Activated naive CD4-positive, alpha-beta T cell treated with anti-CD3 and anti-CD28 coated beads, Interleukin-2, amount 50 U/mL, for 72 hours (primary cell): ENCODE measurements around the gene DCLRE1B. TPM values are rescaled to one million over a fixed set of nuclear protein-coding genes. Genes with fewer than 3 reads are reported as not detected.

Source experiments
- ATAC-seq, 2 donors: fragments of 150-1000 bp; cut with Tn5 transposase; 2 replicates each; pipeline ENCODE4 v1.10.0; 2021; ENCODE audit warnings: mild to moderate bottlenecking in 2 of 2, moderate library complexity in 2 of 2
- DNase-seq, 2 donors: peaks; one replicate each; pipeline ENCODE4 v3.0.0; 2021 to 2022; ENCODE audit warnings: low spot score in 2 of 2
- H3K27ac Mint-ChIP-seq, 2 donors: one replicate each; pipeline ENCODE4 v1.8.0; 2022; ENCODE audit warnings: mild to moderate bottlenecking in 2 of 2, mixed read lengths in 2 of 2
- H3K36me3 Mint-ChIP-seq, 2 donors: one replicate each; pipeline ENCODE4 v1.8.0; 2022; ENCODE audit warnings: mixed read lengths in 2 of 2
- H3K9me3 Mint-ChIP-seq, 2 donors: one replicate each; pipeline ENCODE4 v1.8.0; 2022; ENCODE audit warnings: mixed read lengths in 2 of 2
- total RNA-seq, 2 donors: library from RNA; stranded (reverse); gene quantifications; one replicate each; pipeline ENCODE4 v1.2.3, GENCODE V29; 2022

The DCLRE1B gene
- total RNA-seq, 2 donors from 2014 or later, result 15.9 to 21.8 TPM

DNA sequence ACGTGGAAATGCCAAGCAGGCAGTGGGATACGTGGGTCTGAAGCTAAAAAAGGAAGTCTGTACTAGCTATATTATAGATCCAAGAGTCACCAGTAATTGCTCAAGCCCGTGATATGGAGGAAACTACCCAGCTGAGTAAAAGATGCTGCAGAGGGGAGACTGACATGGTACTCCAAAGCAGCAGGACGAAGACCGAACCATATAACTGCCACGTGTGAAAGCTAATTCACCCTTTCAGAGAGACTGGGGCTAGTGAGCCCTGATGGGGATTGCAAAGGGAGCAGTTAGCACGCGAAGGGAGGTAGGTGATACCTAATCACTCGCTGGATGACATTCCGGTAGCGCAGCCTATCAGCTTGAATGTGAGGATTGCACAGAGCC lies 843 bp upstream of the DCLRE1B start:
- Mint-ChIP-seq H3K9me3 (no peaks in the 10 kb centered on the region), H3K27ac (peak overlapping the region; percentile 92 to 99), H3K36me3 (peaks cover 40 to 57% of the 10 kb centered on the region in 2 donors)
- peak in 1 of 2 donors; percentile 7 for DNase-seq
- ATAC-seq, result peak in 1 of 2 donors; percentile 50

DNA sequence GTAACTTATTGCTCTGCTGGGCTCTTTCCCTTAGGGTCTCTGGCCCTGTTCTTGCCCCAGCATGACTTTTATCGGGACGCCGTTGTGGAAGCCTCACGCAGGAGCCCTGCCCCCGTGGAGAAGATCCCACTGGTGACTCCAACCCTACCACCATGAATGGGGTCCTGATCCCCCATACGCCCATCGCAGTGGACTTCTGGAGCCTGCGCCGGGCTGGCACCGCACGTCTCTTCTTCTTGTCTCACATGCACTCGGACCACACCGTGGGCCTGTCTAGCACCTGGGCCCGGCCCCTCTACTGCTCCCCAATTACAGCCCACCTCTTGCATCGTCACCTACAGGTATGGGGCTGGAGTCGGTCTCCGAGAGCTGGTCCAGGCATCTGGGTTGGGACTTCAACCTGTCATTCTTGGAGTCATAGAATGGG lies 322 bp downstream of the DCLRE1B start:
- DNase-seq, result peak in 1 of 2 donors; percentile 30
- Mint-ChIP-seq H3K9me3 (no peaks in the 10 kb centered on the region), H3K27ac (peak overlapping the region; percentile 92 to 99), H3K36me3 (peaks cover 30 to 46% of the 10 kb centered on the region in 2 donors)
- ATAC-seq, result peak in 1 of 2 donors; percentile 1

DNA sequence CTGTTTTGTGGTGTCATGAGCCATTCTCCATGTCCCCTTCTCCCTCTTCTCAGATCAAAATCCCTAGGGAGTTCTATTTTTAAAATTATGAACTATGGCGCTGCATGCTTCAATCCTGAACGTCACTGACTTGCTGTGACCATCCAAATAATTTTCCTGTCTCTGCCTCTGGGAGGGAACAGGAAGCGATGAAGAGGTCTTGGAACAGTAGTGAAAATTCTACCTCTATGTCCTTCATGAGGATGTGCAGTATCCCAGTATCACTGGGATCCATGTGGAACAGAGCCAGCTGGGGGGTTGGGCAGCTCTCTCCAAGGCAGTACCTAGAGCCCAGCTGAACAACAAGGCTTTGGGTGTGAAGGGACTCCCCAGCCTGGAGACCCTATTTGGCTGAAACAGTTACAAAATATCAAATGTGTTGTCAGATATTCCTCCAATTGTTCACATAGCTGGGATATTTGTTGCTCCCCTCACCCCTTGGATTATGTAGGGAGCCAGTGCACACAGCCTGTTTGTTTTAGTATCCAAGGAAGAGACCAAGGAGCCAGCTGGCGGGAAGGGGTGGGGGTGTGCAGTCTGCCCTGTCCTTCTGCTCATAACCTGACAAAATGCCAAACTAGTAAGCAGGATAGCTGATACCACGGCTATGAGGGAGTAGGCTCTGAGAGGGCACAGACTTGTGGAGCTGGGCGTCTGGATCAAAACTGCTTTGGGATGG lies 7.6 kb downstream of the DCLRE1B start:
- no peaks in the 10 kb centered on the region for H3K9me3 Mint-ChIP-seq
- H3K36me3 Mint-ChIP-seq, result peaks cover 12 to 25% of the 10 kb centered on the region in 2 donors
- DNase-seq (no peak), ATAC-seq (no peak)
- no peak overlapping the region for H3K27ac Mint-ChIP-seq

DNA sequence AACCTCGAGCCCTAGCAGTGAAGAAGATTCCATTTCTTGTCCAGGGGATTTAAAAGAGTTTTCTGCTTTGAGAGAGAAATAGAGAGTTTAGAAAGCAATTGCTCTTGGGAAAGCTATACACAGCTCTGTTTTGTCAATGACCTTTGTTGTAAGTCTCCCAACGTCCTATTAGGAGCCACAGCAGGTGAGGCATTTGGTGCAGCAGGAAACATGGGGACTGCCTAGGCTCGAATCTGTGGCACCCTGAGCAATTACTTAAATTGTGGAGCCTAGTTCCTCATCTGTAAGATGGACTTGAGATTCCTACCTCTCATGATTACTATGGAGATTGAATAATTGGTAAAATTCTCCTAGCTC lies 8.2 kb downstream of the DCLRE1B start:
- H3K36me3 Mint-ChIP-seq, result peaks cover 12 to 20% of the 10 kb centered on the region in 2 donors
- no peak for DNase-seq
- no peak overlapping the region for H3K27ac Mint-ChIP-seq
- no peak for ATAC-seq
- no peaks in the 10 kb centered on the region for H3K9me3 Mint-ChIP-seq

DNA sequence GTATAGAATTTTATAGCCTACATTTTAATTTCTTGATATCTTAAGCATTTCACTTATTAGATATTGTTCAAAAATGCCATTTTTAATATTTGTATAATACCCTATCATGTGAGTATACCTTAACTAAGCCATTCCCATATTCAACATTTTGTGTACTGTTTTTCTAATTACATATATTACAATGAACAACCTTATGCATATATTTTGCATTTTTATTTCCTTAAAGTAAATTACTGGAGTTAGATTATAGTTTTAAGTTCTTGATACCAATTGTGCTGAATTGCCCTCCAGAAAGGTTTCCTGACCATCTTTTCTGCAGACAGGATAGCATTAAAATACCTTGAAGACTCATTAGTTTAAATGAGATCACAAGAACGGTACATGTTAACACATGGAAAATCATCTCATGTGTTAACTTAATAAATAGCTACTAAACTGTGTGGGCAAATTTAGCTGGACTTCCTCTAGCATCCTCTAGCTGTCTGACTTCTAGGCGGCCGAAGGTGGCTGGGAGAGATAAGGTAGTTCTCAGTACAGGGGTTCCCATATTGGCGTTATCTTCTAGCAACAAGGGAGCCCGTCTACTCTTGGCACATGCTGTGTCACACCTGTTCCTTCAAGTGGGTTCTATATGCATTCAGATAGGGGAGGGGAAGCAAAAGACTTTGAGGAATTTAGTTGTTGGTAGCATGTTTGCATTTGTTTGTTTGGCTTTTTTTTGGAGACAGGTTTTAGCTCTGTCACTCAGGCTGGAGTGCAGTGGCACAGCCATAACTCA lies 8.9 kb downstream of the DCLRE1B start:
- ATAC-seq (no peak), DNase-seq (no peak)
- peaks cover 12 to 18% of the 10 kb centered on the region in 2 donors for H3K36me3 Mint-ChIP-seq
- H3K9me3 Mint-ChIP-seq, result no peaks in the 10 kb centered on the region
- peak overlapping the region in 1 of 2 donors; percentile 38 for H3K27ac Mint-ChIP-seq

DNA sequence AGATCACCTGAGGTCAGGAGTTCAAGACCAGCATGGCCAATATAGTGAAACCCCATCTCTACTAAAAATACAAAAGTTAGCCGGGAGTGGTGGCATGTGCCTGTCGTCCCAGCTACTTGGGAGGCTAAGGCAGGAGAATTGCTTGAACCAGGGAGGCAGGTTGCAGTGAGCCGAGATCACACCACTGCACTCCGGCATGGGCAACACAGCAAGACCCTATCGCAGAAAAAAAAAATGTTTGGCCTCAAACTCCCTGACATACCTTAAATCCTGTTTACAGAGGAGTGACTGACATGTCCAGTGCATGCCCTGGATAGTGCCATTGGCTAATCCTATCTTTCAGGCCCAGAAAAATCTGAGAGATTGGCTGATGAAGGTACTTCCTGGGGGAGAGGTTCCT lies 11.8 kb downstream of the DCLRE1B start:
- Mint-ChIP-seq H3K27ac (no peak overlapping the region), H3K9me3 (no peaks in the 10 kb centered on the region), H3K36me3 (peaks cover 4 to 11% of the 10 kb centered on the region in 2 donors)
- no peak for DNase-seq
- no peak for ATAC-seq

DNA sequence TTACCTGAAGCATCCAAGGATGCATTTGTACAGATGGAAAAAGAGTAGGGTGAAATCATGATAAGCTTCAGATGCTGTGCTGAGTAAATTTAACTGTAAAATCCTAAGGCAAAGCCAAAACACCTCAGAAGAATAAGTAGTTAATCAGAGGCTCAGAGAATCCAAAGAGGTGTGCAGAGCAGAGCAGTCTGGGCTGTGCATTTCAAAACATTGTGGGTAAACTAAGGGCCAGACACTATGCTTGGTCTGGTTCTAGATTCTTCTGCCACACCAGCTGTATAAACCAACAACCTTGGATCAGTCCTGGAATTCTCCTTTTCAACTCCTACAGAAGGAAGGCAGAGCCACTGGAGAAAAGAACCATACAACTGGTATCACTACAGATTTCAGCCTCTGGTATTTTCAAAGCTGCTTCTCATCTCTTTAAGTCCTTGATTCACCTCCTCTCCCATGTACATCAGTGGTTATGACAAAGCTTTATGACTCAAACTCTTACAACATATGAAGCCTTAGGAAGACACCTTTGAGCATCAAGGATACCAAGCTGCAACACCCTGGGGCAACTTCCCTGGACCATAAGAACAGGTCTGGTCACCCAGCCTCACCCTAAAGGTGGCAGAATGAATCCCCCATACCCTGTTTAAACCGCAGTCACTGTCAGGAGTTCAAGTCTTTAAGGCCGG lies 12.4 kb downstream of the DCLRE1B start:
- peak overlapping the region in 1 of 2 donors; percentile 34 for H3K27ac Mint-ChIP-seq
- H3K36me3 Mint-ChIP-seq, result peaks cover 4 to 11% of the 10 kb centered on the region in 2 donors
- no peaks in the 10 kb centered on the region for H3K9me3 Mint-ChIP-seq
- DNase-seq (no peak), ATAC-seq (peak; percentile 82 to 89)

DNA sequence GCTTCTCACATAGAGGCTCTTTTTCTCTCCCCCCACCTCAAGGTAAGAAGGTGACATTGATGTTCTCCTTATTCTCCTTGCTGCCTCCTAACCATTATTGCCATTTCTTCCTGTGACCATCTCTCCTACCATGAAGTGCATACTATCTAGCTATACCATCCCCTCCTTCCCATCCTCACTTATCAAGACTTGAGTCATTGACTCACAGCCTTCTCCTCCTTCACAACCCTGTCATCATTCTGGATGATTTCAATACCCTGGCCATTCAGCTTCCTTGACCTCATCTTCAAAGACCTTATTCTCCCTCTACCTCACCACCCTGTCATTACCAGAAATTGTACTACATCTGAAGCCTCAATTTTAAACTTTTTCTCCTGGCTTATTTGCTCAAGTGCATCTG lies 13.1 kb downstream of the DCLRE1B start:
- peaks cover 4 to 11% of the 10 kb centered on the region in 2 donors for H3K36me3 Mint-ChIP-seq
- peak overlapping the region in 1 of 2 donors; percentile 34 for H3K27ac Mint-ChIP-seq
- no peaks in the 10 kb centered on the region for H3K9me3 Mint-ChIP-seq
- peak; percentile 37 to 57 for ATAC-seq
- DNase-seq, result no peak

DNA sequence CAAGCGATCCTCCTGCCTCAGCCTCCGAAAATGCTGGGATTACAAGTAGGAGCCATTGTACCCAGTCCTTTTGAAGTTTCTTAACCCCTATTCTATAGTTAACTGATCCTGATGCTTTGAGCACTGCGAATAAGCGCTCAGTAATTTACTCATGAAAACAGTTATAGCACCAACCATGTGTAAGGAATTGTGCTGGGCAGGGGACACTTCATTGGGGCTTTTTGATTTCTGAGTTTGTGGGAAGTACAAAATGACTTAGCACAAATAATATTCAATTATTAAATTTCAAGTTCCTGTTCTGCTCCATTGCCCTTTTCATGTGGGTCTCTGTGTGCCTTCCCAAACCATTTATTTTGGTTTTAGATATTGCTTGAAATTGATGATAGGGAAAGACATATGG lies 17.8 kb downstream of the DCLRE1B start:
- DNase-seq, result no peak
- Mint-ChIP-seq H3K36me3 (no peaks in the 10 kb centered on the region), H3K27ac (no peak overlapping the region), H3K9me3 (no peaks in the 10 kb centered on the region)
- ATAC-seq, result no peak

DNA sequence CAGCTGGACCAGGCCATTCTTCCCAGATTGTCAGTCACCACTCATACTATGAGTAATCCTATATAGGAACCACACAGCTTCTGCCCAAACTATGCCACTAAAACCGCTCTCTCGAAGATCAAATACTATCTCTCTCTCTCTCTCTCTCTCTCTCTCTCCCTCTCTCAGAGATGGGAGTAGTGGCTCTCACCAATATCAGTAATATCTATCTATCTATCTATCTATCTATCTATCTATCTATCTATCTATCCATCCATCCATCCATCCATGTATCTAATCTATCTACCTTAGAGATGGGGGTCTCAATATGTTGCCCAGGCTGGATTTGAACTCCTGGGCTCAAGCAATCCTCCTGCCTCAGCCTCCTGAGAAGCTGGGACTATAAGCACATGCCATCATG lies 19.3 kb downstream of the DCLRE1B start:
- no peaks in the 10 kb centered on the region for H3K9me3 Mint-ChIP-seq
- no peaks in the 10 kb centered on the region for H3K36me3 Mint-ChIP-seq
- DNase-seq, result no peak
- ATAC-seq, result no peak
- H3K27ac Mint-ChIP-seq, result no peak overlapping the region

DNA sequence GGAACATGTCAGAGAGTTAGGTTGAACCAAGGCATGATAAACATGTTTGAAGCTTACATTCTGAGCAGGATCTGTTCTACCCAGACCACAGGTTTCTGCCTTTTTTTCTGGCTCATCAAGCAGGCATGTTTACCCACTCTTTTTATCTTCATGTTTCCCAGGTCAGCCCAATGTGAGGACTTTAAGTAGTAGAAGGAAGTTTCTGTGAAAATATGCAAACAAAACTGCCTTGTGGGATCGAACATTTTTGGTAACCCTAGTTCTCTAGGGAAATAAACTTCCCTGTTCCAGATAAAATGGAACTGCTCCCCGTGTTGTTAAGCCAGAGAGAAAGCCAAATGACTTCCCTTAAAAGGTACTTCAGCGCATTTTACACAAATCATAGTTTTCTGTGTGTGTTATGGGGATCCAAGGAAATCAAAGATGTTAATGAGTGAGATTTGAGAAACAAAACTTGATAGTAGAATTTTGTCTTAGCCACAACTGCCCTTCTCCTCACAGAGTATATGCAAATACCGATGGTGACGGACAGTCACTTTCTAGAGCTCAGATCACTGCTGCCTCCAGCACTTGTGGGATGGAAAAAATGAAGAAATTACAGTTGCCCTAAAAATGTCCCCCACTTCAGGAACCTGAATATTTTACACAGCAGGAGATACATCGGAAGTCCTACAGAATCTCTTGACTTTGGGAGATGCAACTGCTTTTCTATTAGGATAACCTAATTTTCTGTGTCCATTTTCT lies 23.2 kb downstream of the DCLRE1B start:
- DNase-seq, result no peak
- H3K27ac Mint-ChIP-seq, result peak overlapping the region; percentile 97 to 99
- H3K9me3 Mint-ChIP-seq, result no peaks in the 10 kb centered on the region
- ATAC-seq, result peak in 1 of 2 donors; percentile 25
- peaks cover 0 to 5% of the 10 kb centered on the region in 2 donors for H3K36me3 Mint-ChIP-seq

DNA sequence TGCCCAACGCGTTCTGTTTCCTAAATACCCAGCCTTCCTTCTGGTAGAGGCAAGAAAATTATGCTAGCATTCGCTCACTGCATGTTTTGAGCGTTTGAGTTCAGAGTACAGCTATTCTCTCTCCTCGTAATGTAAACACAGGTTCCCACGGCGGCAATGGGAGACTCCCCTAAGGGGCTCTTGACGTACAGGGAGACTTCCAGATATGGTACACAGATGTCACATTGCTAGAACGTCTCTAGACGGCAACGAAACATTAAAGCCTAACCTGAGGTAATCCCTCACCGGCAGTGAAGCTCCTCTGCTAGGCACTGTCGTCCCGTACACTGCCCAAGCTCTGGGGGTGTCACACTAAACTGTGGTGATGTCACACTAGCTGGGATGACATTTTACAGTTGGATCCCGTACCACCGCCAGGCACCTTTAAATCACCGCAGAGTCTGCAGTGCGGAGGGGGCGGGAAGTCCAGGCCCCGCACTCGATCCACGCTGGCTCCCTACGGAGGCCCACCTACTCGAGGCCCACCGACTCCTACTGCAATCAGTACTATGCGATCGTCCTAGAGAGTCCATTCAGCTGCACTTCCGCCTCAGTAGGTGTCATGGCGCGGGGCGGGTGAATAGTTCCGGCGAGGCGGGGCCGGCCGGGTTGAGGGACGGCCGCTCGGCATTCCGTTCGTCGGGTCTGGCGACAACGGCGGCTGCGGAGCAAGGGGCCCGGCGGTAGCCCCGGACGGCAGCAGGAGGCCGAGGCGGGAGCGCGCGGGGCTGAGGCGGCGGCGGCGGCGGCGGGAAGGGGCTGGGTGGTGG lies 24.0 kb downstream of the DCLRE1B start, which contains the start of gene HIPK1:
Gene HIPK1 (plus strand): TSS at position 384 of the 809 bp plus-strand sequence.
- ATAC-seq (peak; percentile 50 to 76), DNase-seq (peak; percentile 87 to 94)
- no peaks in the 10 kb centered on the region for H3K9me3 Mint-ChIP-seq
- peak within 1 kb of the TSS; percentile 99 to 100 for H3K27ac Mint-ChIP-seq
- H3K36me3 Mint-ChIP-seq, result peaks cover 0 to 5% of the 10 kb centered on the region in 2 donors

DNA sequence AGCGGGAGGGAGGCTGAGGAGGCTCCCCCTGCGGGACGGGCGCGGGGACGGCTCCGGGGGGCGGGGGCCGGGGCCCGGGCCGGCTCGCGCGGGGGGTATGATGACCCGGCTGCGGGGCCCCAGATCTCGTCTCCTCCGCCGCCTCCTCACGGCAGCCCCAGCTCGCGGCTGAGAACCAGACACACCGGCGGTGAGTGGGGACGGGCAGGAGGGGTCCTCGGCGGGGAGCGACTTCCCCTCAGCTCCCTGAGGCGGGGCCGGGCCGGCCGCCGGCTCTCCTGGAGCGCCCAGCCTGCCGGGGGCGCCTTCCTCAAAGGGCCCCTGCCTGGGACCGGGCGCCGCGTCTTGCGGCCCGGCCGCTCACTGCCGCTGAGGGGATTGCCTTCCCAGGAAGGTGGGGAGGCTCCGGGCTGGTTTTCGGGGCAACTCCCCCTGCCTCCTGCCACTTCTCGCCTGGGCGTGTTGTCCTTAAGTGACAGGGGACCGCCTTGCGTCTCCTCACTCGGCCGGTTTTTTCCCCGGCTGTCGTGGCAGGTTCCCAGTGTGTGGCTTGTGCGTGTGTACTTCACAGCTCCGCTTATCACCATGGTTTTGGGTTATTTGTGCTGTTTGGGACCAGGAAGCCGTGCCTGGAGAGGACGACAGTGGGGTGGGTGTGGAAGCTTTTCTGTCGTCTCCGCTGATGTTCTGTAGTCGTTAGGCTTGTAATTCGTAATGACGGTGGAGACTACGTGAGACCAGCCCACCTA lies 24.8 kb downstream of the DCLRE1B start:
- Mint-ChIP-seq H3K27ac (peak overlapping the region; percentile 99 to 100), H3K36me3 (peaks cover 0 to 5% of the 10 kb centered on the region in 2 donors), H3K9me3 (no peaks in the 10 kb centered on the region)
- ATAC-seq (peak; percentile 47 to 52), DNase-seq (peak; percentile 64 to 87)

DNA sequence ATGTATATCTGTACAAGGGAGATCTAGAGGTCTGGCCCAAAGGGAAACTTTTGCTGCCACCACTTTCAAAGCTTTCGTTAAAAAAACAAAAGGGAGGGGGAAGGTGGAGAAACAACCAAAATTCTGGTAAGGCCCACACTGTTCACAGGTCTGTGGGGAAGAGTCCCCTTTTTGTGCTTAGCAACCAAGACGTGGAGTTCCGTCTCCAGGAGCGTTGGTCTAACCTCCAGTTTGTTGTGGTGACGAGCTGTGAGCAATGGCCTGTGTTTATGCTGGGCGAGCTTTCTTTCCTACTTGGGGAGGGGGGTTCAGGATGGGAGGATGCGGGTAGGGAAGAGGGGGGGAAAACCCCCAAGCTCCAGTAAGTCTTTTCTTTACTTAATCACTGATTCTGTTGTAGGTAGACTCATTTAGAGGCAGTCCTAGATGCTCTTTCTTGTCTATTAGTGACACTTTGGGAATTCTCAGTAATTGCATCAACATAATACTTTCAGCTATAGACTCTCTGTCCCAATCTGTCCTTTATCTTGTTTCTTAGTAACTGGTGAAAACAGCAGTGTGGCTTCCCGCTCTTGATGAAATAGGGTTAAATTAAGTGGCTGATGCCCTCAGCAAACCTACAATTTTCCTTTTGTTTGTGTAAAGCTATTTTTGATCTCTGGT lies 25.5 kb downstream of the DCLRE1B start:
- Mint-ChIP-seq H3K9me3 (no peaks in the 10 kb centered on the region), H3K27ac (peak overlapping the region; percentile 99 to 100), H3K36me3 (peaks cover 0 to 5% of the 10 kb centered on the region in 2 donors)
- ATAC-seq (peak; percentile 70 to 74), DNase-seq (peak; percentile 68 to 89)
